Small intestine (tissue), 7 donors: ENCODE data around the gene TUBB. TPM values are rescaled to one million over a fixed set of nuclear protein-coding genes. Genes with fewer than 3 reads are reported as not detected.
A peak's percentile ranks its signal among the peaks of the same experiment; 100 is the strongest.

Experiments used
- DNase-seq, 2 donors: peaks; one replicate each; pipeline versions ENCODE4 v3.0.0 to v3.0.0-alpha.2; 2013
- FAIRE-seq: peaks from 2 replicates; lab custom pipeline; 2012; peaks lifted over from hg19 to GRCh38; lab: Jason Lieb, UNC
- H3K27ac ChIP-seq, 3 donors: one replicate each; pipeline ENCODE4 v1.5.1; 2013; ENCODE audit warnings: low read length in 2 of 3, mild to moderate bottlenecking in 2 of 3, control low read depth in 1 of 3, inconsistent platforms in 1 of 3, low read depth in 1 of 3, moderate library complexity in 1 of 3
- H3K27me3 ChIP-seq, 3 donors: one replicate each; pipeline ENCODE4 v1.6.1; 2013; ENCODE audit warnings: low read length in 3 of 3, inconsistent platforms in 1 of 3; ENCODE audit not compliant: control insufficient read depth in 3 of 3, insufficient read depth in 3 of 3
- H3K36me3 ChIP-seq, 3 donors: one replicate each; pipeline ENCODE4 v1.6.1; 2013; ENCODE audit warnings: low read length in 3 of 3, inconsistent platforms in 1 of 3, low read depth in 1 of 3, mild to moderate bottlenecking in 1 of 3, moderate library complexity in 1 of 3; ENCODE audit not compliant: control insufficient read depth in 3 of 3, insufficient read depth in 2 of 3
- H3K4me1 ChIP-seq, 3 donors: one replicate each; pipeline ENCODE4 v1.6.1; 2013; ENCODE audit warnings: low read length in 2 of 3, inconsistent platforms in 1 of 3, low read depth in 1 of 3, mild to moderate bottlenecking in 1 of 3, moderate library complexity in 1 of 3; ENCODE audit not compliant: control insufficient read depth in 3 of 3, insufficient read depth in 2 of 3
- H3K4me3 ChIP-seq, 3 donors: one replicate each; pipeline ENCODE4 v1.5.1; 2013; ENCODE audit warnings: low read length in 3 of 3, control low read depth in 1 of 3, inconsistent platforms in 1 of 3, low read depth in 1 of 3, mild to moderate bottlenecking in 1 of 3, moderate library complexity in 1 of 3
- H3K9me3 ChIP-seq, 2 donors: one replicate each; pipeline ENCODE4 v1.6.1; 2013; ENCODE audit warnings: low read depth in 1 of 2, low read length in 1 of 2; ENCODE audit not compliant: control insufficient read depth in 2 of 2, insufficient read depth in 1 of 2
- WGBS, 3 donors: extraction: QIAGEN DNeasy Blood & Tissue Kit; methylation state at CpG; one replicate each; pipeline ENCODE4 v1.1.7; 2013; 5-methylcytosine and 5-hydroxymethylcytosine counted together
- polyA plus RNA-seq, 4 donors: library from polyadenylated mRNA; stranded (reverse) in 3 of 4; unstranded in 1 of 4; fragments of 200-250 nt in 3 of 4; fragments of 120-200 nt in 1 of 4; gene quantifications; one replicate each; pipeline versions ENCODE4 v1.2.1 to v1.2.3, GENCODE V29; 2013
- donor health status: healthy with polysubstance abuse.
- donor health status: control.
- donor health status: control.
- donor health status: Bipolar disorder and iron deficiency.
- donor health status: healthy.

Gene TUBB
- polyA plus RNA-seq, 4 donors: 47.0 to 371 (median 188) TPM

GRCh38 chr6:30768634-30769087 is 48.5 kb downstream of the TUBB start:
- Histone ChIP-seq H3K27me3 (no peaks in the 10 kb centered on the region), H3K27ac (peak overlapping the region in 2 of 3 donors; percentile 62 to 85), H3K9me3 (no peaks in the 10 kb centered on the region), H3K4me3 (no peak overlapping the region), H3K36me3 (no peaks in the 10 kb centered on the region), H3K4me1 (peaks cover 3 to 24% (median 21%) of the 10 kb centered on the region in 3 donors)
- no peak for DNase-seq
- FAIRE-seq: no peak
- 93 to 98% (median 94%) methylated on average over 4 of the region's 4 CpGs for WGBS, 3 donors

- no peak overlapping the region for H3K4me3 ChIP-seq
Observed at GRCh38 chr6:30769088-30769852, 49.1 kb downstream of the TUBB start.

GRCh38 chr6:30769853-30770524 is 49.8 kb downstream of the TUBB start:
- H3K36me3 ChIP-seq: no peaks in the 10 kb centered on the region
- WGBS, 3 donors: 72 to 88% (median 82%) methylated on average over 5 of the region's 5 CpGs
- peaks cover 0 to 18% (median 12%) of the 10 kb centered on the region in 3 donors for H3K4me1 ChIP-seq
- no peaks in the 10 kb centered on the region for H3K9me3 ChIP-seq
- no peaks in the 10 kb centered on the region for H3K27me3 ChIP-seq
- DNase-seq (no peak), FAIRE-seq (no peak)
- H3K27ac ChIP-seq: peak overlapping the region in 2 of 3 donors; percentile 41 to 85
- no peak overlapping the region for H3K4me3 ChIP-seq

More at GRCh38 chr6:30769088-30769852, 49.1 kb downstream of the TUBB start:
- H3K4me1 ChIP-seq: peaks cover 0 to 18% (median 14%) of the 10 kb centered on the region in 3 donors
- H3K27me3 ChIP-seq: no peaks in the 10 kb centered on the region
- DNase-seq (peak; percentile 56 to 89), FAIRE-seq (no peak)
- H3K27ac ChIP-seq: peak overlapping the region in 2 of 3 donors; percentile 62 to 85
- no peaks in the 10 kb centered on the region for H3K36me3 ChIP-seq
- 11 to 32% (median 13%) methylated on average over 15 to 16 of the region's 16 CpGs for WGBS, 3 donors
- H3K9me3 ChIP-seq: no peaks in the 10 kb centered on the region

GRCh38 chr6:30770592-30770991 is 50.4 kb downstream of the TUBB start:
- peaks cover 0 to 18% (median 12%) of the 10 kb centered on the region in 3 donors for H3K4me1 ChIP-seq
- no peaks in the 10 kb centered on the region for H3K27me3 ChIP-seq
- no peaks in the 10 kb centered on the region for H3K36me3 ChIP-seq
- H3K9me3 ChIP-seq: no peaks in the 10 kb centered on the region
- WGBS, 3 donors: 92 to 98% (median 94%) methylated on average over 3 of the region's 3 CpGs
- H3K4me3 ChIP-seq: no peak overlapping the region
- no peak for FAIRE-seq
- H3K27ac ChIP-seq: no peak overlapping the region
- no peak for DNase-seq

- Histone ChIP-seq H3K4me1 (peaks cover 0 to 34% (median 0%) of the 10 kb centered on the region in 3 donors), H3K9me3 (no peaks in the 10 kb centered on the region), H3K27ac (no peak overlapping the region), H3K36me3 (no peaks in the 10 kb centered on the region), H3K4me3 (no peak overlapping the region), H3K27me3 (no peaks in the 10 kb centered on the region)
- FAIRE-seq (no peak), DNase-seq (no peak)
- WGBS, 3 donors: 84 to 87% (median 86%) methylated on average over 8 of the region's 8 CpGs
Observed at GRCh38 chr6:30774701-30775100, 54.5 kb downstream of the TUBB start.

Other genes starting within 250 kb of the TUBB start
- 100 to 1,000 TPM in 3 of 4 donors, 10 to 100 TPM in 1; 72.5 to 494 (median 229) TPM for gene HLA-E, start 230.8 kb upstream of the TUBB start, polyA plus RNA-seq
- gene GNL1, start 163.9 kb upstream of the TUBB start, polyA plus RNA-seq: 10 to 100 TPM; 25.9 to 56.7 (median 43.1) TPM
- gene PRR3, start 163.1 kb upstream of the TUBB start, polyA plus RNA-seq: 10 to 100 TPM in 1 of 4 donors, 1 to 10 TPM in 3; 3.6 to 15.2 (median 5.1) TPM
- gene ABCF1, start 148.9 kb upstream of the TUBB start, polyA plus RNA-seq: 10 to 100 TPM; 30.0 to 76.5 (median 38.8) TPM
- 10 to 100 TPM; 21.3 to 44.0 (median 32.5) TPM for gene PPP1R10, start 103.1 kb upstream of the TUBB start, polyA plus RNA-seq
- 10 to 100 TPM; 54.1 to 93.0 (median 90.3) TPM for gene MRPS18B, start 102.5 kb upstream of the TUBB start, polyA plus RNA-seq
- gene ATAT1, start 93.5 kb upstream of the TUBB start, polyA plus RNA-seq: 10 to 100 TPM in 2 of 4 donors, 1 to 10 TPM in 2; 6.5 to 28.2 (median 11.6) TPM
- 100 to 1,000 TPM in 1 of 4 donors, 10 to 100 TPM in 3; 32.6 to 125 (median 59.7) TPM for gene C6orf136, start 73.2 kb upstream of the TUBB start, polyA plus RNA-seq
- gene DHX16, start 47.3 kb upstream of the TUBB start, polyA plus RNA-seq: 10 to 100 TPM; 27.5 to 82.5 (median 51.4) TPM
- gene PPP1R18, start 33.7 kb upstream of the TUBB start, polyA plus RNA-seq: 10 to 100 TPM; 10.1 to 22.7 (median 17.9) TPM
- 10 to 100 TPM in 2 of 4 donors, 1 to 10 TPM in 2; 1.1 to 14.2 (median 8.0) TPM for gene NRM, start 29.4 kb upstream of the TUBB start, polyA plus RNA-seq
- 10 to 100 TPM in 2 of 4 donors, 1 to 10 TPM in 2; 1.8 to 20.7 (median 7.6) TPM for gene MDC1, start 3.1 kb upstream of the TUBB start, polyA plus RNA-seq
- gene FLOT1, start 22.3 kb downstream of the TUBB start, polyA plus RNA-seq: 100 to 1,000 TPM in 3 of 4 donors, 10 to 100 TPM in 1; 77.4 to 166 (median 144) TPM
- 10 to 100 TPM; 13.4 to 69.5 (median 14.7) TPM for gene IER3, start 24.2 kb downstream of the TUBB start, polyA plus RNA-seq
- 100 to 1,000 TPM in 1 of 4 donors, 10 to 100 TPM in 3; 45.7 to 185 (median 66.5) TPM for gene DDR1, start 164.2 kb downstream of the TUBB start, polyA plus RNA-seq
- gene GTF2H4, start 187.9 kb downstream of the TUBB start, polyA plus RNA-seq: 10 to 100 TPM; 21.5 to 22.3 (median 22.1) TPM
- gene VARS2, start 193.9 kb downstream of the TUBB start, polyA plus RNA-seq: 10 to 100 TPM; 25.4 to 54.9 (median 41.9) TPM
- 1 to 10 TPM in 2 of 4 donors, under 1 TPM in 1, not detected in 1; 0.83 to 3.2 (median 1.6) TPM for gene SFTA2, start 211.8 kb downstream of the TUBB start, polyA plus RNA-seq
- gene MUCL3, start 220.6 kb downstream of the TUBB start, polyA plus RNA-seq: 1 to 10 TPM in 2 of 4 donors, under 1 TPM in 2; 0.01 to 1.1 (median 0.57) TPM